WTC11 (cell line): ENCODE data around the gene PEX19.

Experiments used
- CTCF ChIP-seq: fragments of 200-600 bp; IDR thresholded peaks from 2 replicates; pipeline ENCODE4 v1.8.0; 2022; ENCODE audit warnings: antibody characterized with exemption
- FOXP1 ChIP-seq: sonication (generic); formaldehyde crosslinking; IDR thresholded peaks from 2 replicates; pipeline ENCODE4 v1.8.0; 2022; ENCODE audit warnings: missing genetic modification reagents, mild to moderate bottlenecking, moderate library complexity, borderline replicate concordance
- ZNF671 ChIP-seq: fragments of 250-450 bp; sonication (Bioruptor Pico); IDR thresholded peaks from 2 replicates; pipeline ENCODE4 v1.8.0; 2021; ENCODE audit warnings: mild to moderate bottlenecking

DNA sequence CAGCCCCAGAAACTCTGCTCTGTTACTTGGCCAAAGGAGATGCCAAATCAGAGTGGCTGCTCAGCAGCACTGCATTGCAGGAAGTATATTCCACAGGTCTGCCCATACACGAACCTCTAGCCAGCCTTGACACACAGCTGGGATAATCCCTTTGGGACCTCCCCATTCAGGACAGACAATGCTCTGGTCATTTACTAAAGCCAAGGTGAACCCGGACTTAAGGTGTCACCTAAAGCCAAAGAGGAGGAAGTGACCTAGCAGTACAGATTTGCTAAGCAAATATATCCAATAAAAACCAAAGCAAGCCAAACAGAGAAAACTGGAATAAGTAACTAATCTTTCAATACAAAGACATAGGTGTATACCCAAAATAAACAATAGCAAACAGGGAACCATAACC, 30.4 kb upstream of the PEX19 start:
- TF ChIP-seq FOXP1 (CRISPR knock-in tag) (no peak), CTCF (no peak), ZNF671 (CRISPR knock-in tag) (no peak)
